PC-3 (cell line): ENCODE measurements around the gene ATXN10. TPM values are rescaled to one million over a fixed set of nuclear protein-coding genes. Genes with fewer than 3 reads are reported as not detected.

Experiments used
- ATAC-seq: fragments of 200-7000 bp; cut with Tn5 transposase; 2 replicates; pipeline ENCODE4 v1.9.1; 2020; ENCODE audit warnings: mild to moderate bottlenecking, moderate library complexity
- BruUV-seq: library from RNA; stranded (reverse); fragments of 400-500 nt; replicated peaks from 2 replicates; lab custom pipeline; 2021; lab: Mats Ljungman, UMichigan
- CTCF ChIA-PET: fragments of 300-600 bp; sonication (Branson Sonifier 250); formaldehyde crosslinking; loops from one replicate; lab custom pipeline; 2022; ENCODE audit warnings: antibody characterized with exemption; lab: Charles Lee
- POLR2A ChIA-PET: fragments of 300-600 bp; sonication (Branson Sonifier 250); formaldehyde crosslinking; loops from one replicate; lab custom pipeline; 2022; ENCODE audit warnings: antibody characterized with exemption; ENCODE audit not compliant: unreplicated experiment; lab: Charles Lee
- DNase-seq: peaks from one replicate; pipeline ENCODE4 v3.0.0-alpha.2; 2015
- H2AFZ ChIP-seq: fragments of 300-600 bp; sonication (generic); 2 replicates; pipeline ENCODE4 v1.6.0; 2016; ENCODE audit warnings: antibody characterized with exemption, low read length
- H3F3A ChIP-seq: fragments of 300-600 bp; sonication (generic); one replicate; pipeline ENCODE4 v1.6.0; 2017; ENCODE audit warnings: antibody characterized with exemption, low read length, control low read depth, mild to moderate bottlenecking; ENCODE audit not compliant: unreplicated experiment
- H3K27ac ChIP-seq: fragments of 300-600 bp; sonication (generic); 2 replicates; pipeline ENCODE4 v1.5.1; 2016; ENCODE audit warnings: mild to moderate bottlenecking, low read length
- H3K27me3 ChIP-seq: fragments of 300-600 bp; sonication (generic); 2 replicates; pipeline ENCODE4 v1.6.1; 2016; ENCODE audit warnings: low read length, mixed read lengths
- H3K36me3 ChIP-seq: fragments of 300-600 bp; sonication (generic); 2 replicates; pipeline ENCODE4 v1.6.1; 2016; ENCODE audit warnings: low read depth, mixed run types, low read length, mixed read lengths
- H3K4me1 ChIP-seq: fragments of 300-600 bp; sonication (generic); 2 replicates; pipeline ENCODE4 v1.5.1; 2016; ENCODE audit warnings: low read length; ENCODE audit not compliant: insufficient read depth
- H3K4me2 ChIP-seq: fragments of 300-600 bp; sonication (generic); 2 replicates; pipeline ENCODE4 v1.6.0; 2016; ENCODE audit warnings: low read length
- H3K4me3 ChIP-seq: fragments of 300-600 bp; sonication (generic); 2 replicates; pipeline ENCODE4 v1.5.1; 2016; ENCODE audit warnings: mild to moderate bottlenecking, low read length, mixed read lengths
- H3K79me2 ChIP-seq: fragments of 300-600 bp; sonication (generic); 2 replicates; pipeline ENCODE4 v1.6.1; 2017; ENCODE audit warnings: low read length, mixed read lengths
- H3K9ac ChIP-seq: fragments of 300-600 bp; sonication (generic); 2 replicates; pipeline ENCODE4 v1.6.0; 2016; ENCODE audit warnings: mild to moderate bottlenecking, low read length
- H3K9me2 ChIP-seq: fragments of 300-600 bp; sonication (generic); replicated peaks from 2 replicates; pipeline ENCODE4 v1.6.1; 2016; ENCODE audit warnings: mixed run types, low read length, mixed read lengths
- H3K9me3 ChIP-seq: fragments of 300-600 bp; sonication (generic); 2 replicates; pipeline ENCODE4 v1.6.1; 2016; ENCODE audit warnings: low read length, mixed read lengths
- H4K20me1 ChIP-seq: fragments of 300-600 bp; sonication (generic); 2 replicates; pipeline ENCODE4 v1.6.1; 2016; ENCODE audit warnings: low read length, mixed read lengths
- EZH2 ChIP-seq: fragments of 300-600 bp; sonication (generic); IDR thresholded peaks from one replicate; pipeline ENCODE4 v1.6.1; 2017; ENCODE audit warnings: antibody characterized with exemption, mild to moderate bottlenecking, low read length; ENCODE audit not compliant: unreplicated experiment
- EZH2phosphoT487 ChIP-seq: fragments of 300-600 bp; sonication (generic); IDR thresholded peaks from 2 replicates; pipeline ENCODE4 v1.6.1; 2018; ENCODE audit warnings: mild to moderate bottlenecking, antibody characterized with exemption, low read length, borderline replicate concordance
- intact Hi-C: fragments of 100-400 bp; cut with micrococcal nuclease; formaldehyde crosslinking; loops from 2 replicates; pipeline ENCODE4 v1.9.0; 2023
- total RNA-seq: library from RNA; depleted of rRNA; stranded (reverse); fragments of >200 nt; gene quantifications from 2 replicates; pipeline ENCODE4 v1.2.3, GENCODE V29; 2014
- TF ChIP-seq, protein P1 (sequence below): fragments of 300-600 bp; sonication (generic); conservative IDR thresholded peaks from 2 replicates; pipeline ENCODE4 v1.5.1; 2017; ENCODE audit warnings: antibody characterized with exemption, low read depth, mild to moderate bottlenecking, low read length

Gene ATXN10
- total RNA-seq, 1 experiment from 2014 or later: 40.6 TPM

DNA sequence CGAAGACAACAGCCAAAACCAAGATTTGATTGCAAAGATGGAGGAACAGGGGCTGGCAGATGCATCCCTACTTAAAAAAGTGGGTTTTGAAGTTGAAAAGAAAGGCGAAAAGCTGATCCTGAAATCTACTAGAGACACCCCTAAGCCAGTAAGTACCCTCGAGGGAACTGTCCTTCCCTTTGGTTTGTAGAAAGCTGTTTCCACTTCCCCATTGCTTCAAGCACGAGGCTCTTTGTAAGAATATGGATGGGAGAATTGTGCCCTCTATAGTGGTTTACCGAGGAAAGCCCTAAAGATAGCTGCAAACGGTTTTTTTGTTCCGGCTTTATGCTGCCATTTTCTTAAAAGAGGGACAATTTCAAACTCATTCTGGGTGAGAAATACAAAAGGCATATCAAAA is 171.4 kb downstream of the ATXN10 start:
- BruUV-seq: no TSS peak
- H3K36me3 ChIP-seq: no peaks in the 10 kb centered on the region; the same call in 1 of the 2 replicates
- no peaks in the 10 kb centered on the region for H3K9me2 ChIP-seq
- TF ChIP-seq EZH2phosphoT487: no peak
- TF ChIP-seq, protein P1, sequence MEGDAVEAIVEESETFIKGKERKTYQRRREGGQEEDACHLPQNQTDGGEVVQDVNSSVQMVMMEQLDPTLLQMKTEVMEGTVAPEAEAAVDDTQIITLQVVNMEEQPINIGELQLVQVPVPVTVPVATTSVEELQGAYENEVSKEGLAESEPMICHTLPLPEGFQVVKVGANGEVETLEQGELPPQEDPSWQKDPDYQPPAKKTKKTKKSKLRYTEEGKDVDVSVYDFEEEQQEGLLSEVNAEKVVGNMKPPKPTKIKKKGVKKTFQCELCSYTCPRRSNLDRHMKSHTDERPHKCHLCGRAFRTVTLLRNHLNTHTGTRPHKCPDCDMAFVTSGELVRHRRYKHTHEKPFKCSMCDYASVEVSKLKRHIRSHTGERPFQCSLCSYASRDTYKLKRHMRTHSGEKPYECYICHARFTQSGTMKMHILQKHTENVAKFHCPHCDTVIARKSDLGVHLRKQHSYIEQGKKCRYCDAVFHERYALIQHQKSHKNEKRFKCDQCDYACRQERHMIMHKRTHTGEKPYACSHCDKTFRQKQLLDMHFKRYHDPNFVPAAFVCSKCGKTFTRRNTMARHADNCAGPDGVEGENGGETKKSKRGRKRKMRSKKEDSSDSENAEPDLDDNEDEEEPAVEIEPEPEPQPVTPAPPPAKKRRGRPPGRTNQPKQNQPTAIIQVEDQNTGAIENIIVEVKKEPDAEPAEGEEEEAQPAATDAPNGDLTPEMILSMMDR: no peak
- no peaks in the 10 kb centered on the region for H3K27me3 ChIP-seq
- H3K4me3 ChIP-seq: no peak overlapping the region
- ChIA-PET CTCF (no interaction called here), POLR2A (no interaction called here)
- H3K79me2 ChIP-seq: no peaks in the 10 kb centered on the region
- H3K9me3 ChIP-seq: no peaks in the 10 kb centered on the region
- no peak for DNase-seq
- intact Hi-C loops: no loop called here
- H3F3A ChIP-seq: no peaks in the 10 kb centered on the region
- H3K4me1 ChIP-seq: no peaks in the 10 kb centered on the region
- no peaks in the 10 kb centered on the region for H4K20me1 ChIP-seq
- no peak overlapping the region for H2AFZ ChIP-seq
- H3K9ac ChIP-seq: no peak overlapping the region
- H3K27ac ChIP-seq: no peak overlapping the region
- no peak overlapping the region for H3K4me2 ChIP-seq
- ATAC-seq: no peak

DNA sequence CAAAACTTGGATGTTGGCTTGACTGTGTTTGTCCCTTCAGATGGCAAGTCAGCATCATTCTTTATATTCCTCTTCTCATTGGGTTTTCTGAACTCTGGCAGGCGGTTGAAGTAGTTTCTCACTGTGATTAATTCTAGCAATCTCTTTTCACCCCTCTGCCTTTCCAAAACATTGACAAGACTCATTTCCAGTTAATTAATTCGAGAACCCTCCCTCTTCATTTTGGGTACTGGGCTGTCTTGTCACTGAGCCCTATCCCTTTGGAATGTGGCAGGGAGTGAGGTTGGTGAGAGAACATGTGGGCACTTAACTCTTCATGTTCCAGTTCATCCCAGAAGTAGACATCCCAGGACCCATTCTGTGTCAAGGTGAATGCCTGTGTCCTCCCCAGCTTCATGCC is 172.4 kb downstream of the ATXN10 start:
- POLR2A ChIA-PET: no interaction called here
- no peak overlapping the region for H3K4me2 ChIP-seq
- CTCF ChIA-PET: no interaction called here
- ATAC-seq (no peak), DNase-seq (no peak)
- H3K79me2 ChIP-seq: no peaks in the 10 kb centered on the region
- H3K27ac ChIP-seq: no peak overlapping the region
- no peaks in the 10 kb centered on the region for H4K20me1 ChIP-seq
- no peaks in the 10 kb centered on the region for H3K9me3 ChIP-seq
- no peaks in the 10 kb centered on the region for H3K9me2 ChIP-seq
- H3K9ac ChIP-seq: no peak overlapping the region
- no TSS peak for BruUV-seq
- no peak for TF ChIP-seq EZH2
- TF ChIP-seq, protein P1: no peak
- no peak for TF ChIP-seq EZH2phosphoT487
- no peaks in the 10 kb centered on the region for H3K4me1 ChIP-seq
- H3K27me3 ChIP-seq: no peaks in the 10 kb centered on the region
- no peaks in the 10 kb centered on the region for H3F3A ChIP-seq
- no peaks in the 10 kb centered on the region; the same call in 1 of the 2 replicates for H3K36me3 ChIP-seq
- intact Hi-C loops: no loop called here
- H3K4me3 ChIP-seq: no peak overlapping the region
- H2AFZ ChIP-seq: no peak overlapping the region

DNA sequence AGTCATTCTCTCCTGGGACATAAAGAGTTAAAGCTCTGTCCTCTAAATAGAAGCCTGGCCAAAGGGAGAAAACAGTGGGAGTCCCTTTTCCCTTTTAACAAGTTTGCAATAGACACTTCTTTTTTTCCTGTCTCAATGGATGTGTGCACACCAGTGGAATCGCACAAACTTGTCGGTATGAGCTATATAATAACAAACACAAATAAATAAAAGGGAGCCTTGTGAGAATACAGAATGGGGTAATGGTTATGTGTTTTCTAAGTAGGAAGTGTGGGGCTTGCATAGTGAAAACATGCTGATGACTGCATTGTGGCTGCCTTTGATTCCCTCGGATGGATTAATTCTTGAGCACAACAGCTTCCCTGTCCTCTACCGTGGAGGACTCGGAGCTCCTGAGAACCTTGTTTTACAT is 173.4 kb downstream of the ATXN10 start:
- intact Hi-C loops: no loop called here
- Histone ChIP-seq H3K9ac (no peak overlapping the region), H2AFZ (no peak overlapping the region), H3K9me3 (no peaks in the 10 kb centered on the region), H4K20me1 (no peaks in the 10 kb centered on the region), H3K4me1 (no peaks in the 10 kb centered on the region), H3K79me2 (no peaks in the 10 kb centered on the region), H3K27me3 (no peaks in the 10 kb centered on the region), H3K4me3 (no peak overlapping the region), H3K27ac (no peak overlapping the region), H3K9me2 (no peaks in the 10 kb centered on the region), H3K4me2 (no peak overlapping the region), H3K36me3 (peaks cover 1% of the 10 kb centered on the region), H3F3A (no peaks in the 10 kb centered on the region)
- no peak for ATAC-seq
- CTCF ChIA-PET: no interaction called here
- POLR2A ChIA-PET: no interaction called here
- no peak for DNase-seq
- no peak for TF ChIP-seq EZH2phosphoT487
- TF ChIP-seq, protein P1: no peak
- no peak for TF ChIP-seq EZH2
- no TSS peak for BruUV-seq
